Fibroblast of pulmonary artery (primary cell): Measurements from ENCODE around the gene POC1A.
"Not testable (repeated sequence)": the region's sequence is repeated elsewhere in the genome, so short reads cannot be mapped to it uniquely, and the experiment has no call there.

ENCODE experiments used
- DNase-seq: peaks from one replicate; pipeline ENCODE4 v3.0.0-alpha.2; 2010; ENCODE audit warnings: low read depth
- H3K4me3 ChIP-seq: replicated peaks from 2 replicates; pipeline ENCODE4 v1.5.1; 2011; ENCODE audit warnings: low read depth, mild to moderate bottlenecking, control low read depth, low read length, moderate library complexity
- CTCF ChIP-seq: IDR thresholded peaks from 2 replicates; pipeline ENCODE4 v1.5.1; 2011; ENCODE audit warnings: mild to moderate bottlenecking, control low read depth, low read length, inconsistent platforms; ENCODE audit errors: missing control alignments

Gene POC1A

GRCh38 chr3:52036222-52036694 is 118.0 kb downstream of the POC1A start:
- no peak for DNase-seq
- no peak overlapping the region for H3K4me3 ChIP-seq
- no peak for TF ChIP-seq CTCF

GRCh38 chr3:52034651-52035050 is 119.6 kb downstream of the POC1A start:
- DNase-seq = no peak
- no peak overlapping the region for H3K4me3 ChIP-seq
- no peak for TF ChIP-seq CTCF

- DNase-seq = no peak
- TF ChIP-seq CTCF = no peak
- no peak overlapping the region for H3K4me3 ChIP-seq
Observed at GRCh38 chr3:52034212-52034611, 120.0 kb downstream of the POC1A start.

- DNase-seq, H3K4me3 ChIP-seq: not testable (repeated sequence)
Observed at GRCh38 chr3:52033748-52034147, 120.5 kb downstream of the POC1A start.

GRCh38 chr3:52032702-52033408 is 121.4 kb downstream of the POC1A start:
- no peak for TF ChIP-seq CTCF
- DNase-seq = no peak
- no peak overlapping the region for H3K4me3 ChIP-seq

GRCh38 chr3:52031896-52032295 is 122.3 kb downstream of the POC1A start:
- H3K4me3 ChIP-seq = no peak overlapping the region
- no peak for DNase-seq
- no peak for TF ChIP-seq CTCF

GRCh38 chr3:52030714-52031310 is 123.4 kb downstream of the POC1A start:
- H3K4me3 ChIP-seq = no peak overlapping the region
- no peak for TF ChIP-seq CTCF
- DNase-seq = no peak
